Measurements from ENCODE around the gene CBFA2T3. TPM values are rescaled to one million over a fixed set of nuclear protein-coding genes. Genes with fewer than 3 reads are reported as not detected.

The CBFA2T3 gene
- total and polyA plus RNA-seq, 2 donors (not counting 1 experiment from before 2014, with no cell fraction given): 40.8 to 58.3 TPM

DNA sequence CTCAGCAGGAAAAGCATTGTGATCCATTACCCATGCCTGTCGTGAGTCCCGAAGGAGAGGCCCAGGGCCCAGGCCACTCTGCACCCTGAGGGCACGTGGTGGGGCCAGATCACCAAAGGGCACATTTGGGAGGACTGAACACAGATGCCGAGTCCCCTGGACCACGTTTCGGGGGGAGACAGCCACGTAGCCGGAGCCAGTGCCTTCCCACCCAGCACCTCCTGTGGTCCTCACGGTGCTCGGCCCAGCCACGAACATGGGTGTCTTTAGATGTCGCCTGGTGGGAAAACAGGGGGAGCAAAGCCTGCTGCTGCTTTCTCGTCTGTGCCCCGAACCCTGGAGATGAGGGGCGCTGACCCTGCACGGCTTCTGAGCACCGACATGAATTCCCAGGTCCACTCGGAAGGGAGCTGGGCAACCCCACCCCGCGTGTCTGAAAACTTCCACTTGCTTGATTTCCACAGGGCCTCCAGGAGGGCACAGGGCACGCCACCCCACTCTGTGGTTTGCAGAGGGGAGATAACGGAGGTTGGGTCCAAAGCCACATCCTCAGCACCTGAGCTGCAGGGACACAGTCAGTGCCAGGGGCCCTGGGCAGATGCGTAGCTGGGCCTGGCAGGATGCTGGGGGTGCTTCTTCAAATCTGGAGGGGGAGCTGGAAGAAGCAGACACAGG is 14.4 kb downstream of the CBFA2T3 start:
- Histone ChIP-seq H3K36me3 (replicated peaks in 1 of 2; ENCODE audit: control extremely low read depth in 1 of 2, control insufficient read depth in 1 of 2, extremely low read depth in 1 of 2, insufficient read depth in 2 of 2, low read length in 1 of 2) (peaks cover 0 to 12% of the 10 kb centered on the region in 2 experiments), H4K20me1 (ENCODE audit: control insufficient read depth, insufficient read depth, low read length, poor library complexity, severe bottlenecking) (peaks cover 50% of the 10 kb centered on the region), H3K79me2 (ENCODE audit: control insufficient read depth, insufficient read depth, low read length) (peaks cover 89% of the 10 kb centered on the region), H2AFZ (ENCODE audit: insufficient read depth, low read depth, low read length, poor library complexity, severe bottlenecking) (no peak overlapping the region), H3K4me3 (ENCODE audit: control extremely low read depth in 1 of 5, extremely low read depth in 1 of 5, insufficient read depth in 1 of 5, low read depth in 2 of 5, low read length in 4 of 5) (no peak overlapping the region), H3K9me3 (ENCODE audit: control extremely low read depth in 1 of 3, control insufficient read depth in 2 of 3, insufficient read depth in 1 of 3, low read length in 2 of 3) (peaks cover 0 to 12% (median 0%) of the 10 kb centered on the region in 3 donors), H3K4me1 (ENCODE audit: control insufficient read depth in 2 of 2, insufficient read depth in 2 of 2, low read length in 2 of 2) (peaks cover 42 to 46% of the 10 kb centered on the region in 2 donors), H3K9ac (ENCODE audit: low read length) (no peak overlapping the region), H3K27ac (ENCODE audit: low read length in 2 of 2) (no peak overlapping the region), H3K4me2 (replicated peaks; ENCODE audit: low read depth, low read length, poor library complexity, severe bottlenecking) (no peak overlapping the region), H3K27me3 (replicated peaks in 1 of 4; ENCODE audit: control extremely low read depth in 1 of 4, control insufficient read depth in 3 of 4, insufficient read depth in 4 of 4, low read length in 3 of 4) (no peaks in the 10 kb centered on the region)
- DNase-seq: no peak
- WGBS (ENCODE audit: insufficient coverage): 78% methylated on average over 23 of the region's 23 CpGs
- POLR2A ChIA-PET: no interaction called here
- no peak overlapping the region for H3K27ac Mint-ChIP-seq
- CTCF ChIA-PET: no interaction called here
- no peaks in the 10 kb centered on the region for H3K27me3 Mint-ChIP-seq
- H3K4me1 Mint-ChIP-seq: peaks cover 59% of the 10 kb centered on the region
- H3K9me3 Mint-ChIP-seq (ENCODE audit: insufficient read depth): no peaks in the 10 kb centered on the region
- intact Hi-C loops (cut with micrococcal nuclease): no loop called here
- no peak for ATAC-seq (ENCODE audit: low read depth)
- H3K4me3 Mint-ChIP-seq: no peak overlapping the region
- TF ChIP-seq EZH2 (IDR thresholded peaks at IDR 0.05; ENCODE audit: borderline replicate concordance, insufficient read depth, low read depth, low read length, poor library complexity, severe bottlenecking): no peak
- TF ChIP-seq, protein P1, sequence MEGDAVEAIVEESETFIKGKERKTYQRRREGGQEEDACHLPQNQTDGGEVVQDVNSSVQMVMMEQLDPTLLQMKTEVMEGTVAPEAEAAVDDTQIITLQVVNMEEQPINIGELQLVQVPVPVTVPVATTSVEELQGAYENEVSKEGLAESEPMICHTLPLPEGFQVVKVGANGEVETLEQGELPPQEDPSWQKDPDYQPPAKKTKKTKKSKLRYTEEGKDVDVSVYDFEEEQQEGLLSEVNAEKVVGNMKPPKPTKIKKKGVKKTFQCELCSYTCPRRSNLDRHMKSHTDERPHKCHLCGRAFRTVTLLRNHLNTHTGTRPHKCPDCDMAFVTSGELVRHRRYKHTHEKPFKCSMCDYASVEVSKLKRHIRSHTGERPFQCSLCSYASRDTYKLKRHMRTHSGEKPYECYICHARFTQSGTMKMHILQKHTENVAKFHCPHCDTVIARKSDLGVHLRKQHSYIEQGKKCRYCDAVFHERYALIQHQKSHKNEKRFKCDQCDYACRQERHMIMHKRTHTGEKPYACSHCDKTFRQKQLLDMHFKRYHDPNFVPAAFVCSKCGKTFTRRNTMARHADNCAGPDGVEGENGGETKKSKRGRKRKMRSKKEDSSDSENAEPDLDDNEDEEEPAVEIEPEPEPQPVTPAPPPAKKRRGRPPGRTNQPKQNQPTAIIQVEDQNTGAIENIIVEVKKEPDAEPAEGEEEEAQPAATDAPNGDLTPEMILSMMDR (IDR thresholded peaks at IDR 0.05): no peak

DNA sequence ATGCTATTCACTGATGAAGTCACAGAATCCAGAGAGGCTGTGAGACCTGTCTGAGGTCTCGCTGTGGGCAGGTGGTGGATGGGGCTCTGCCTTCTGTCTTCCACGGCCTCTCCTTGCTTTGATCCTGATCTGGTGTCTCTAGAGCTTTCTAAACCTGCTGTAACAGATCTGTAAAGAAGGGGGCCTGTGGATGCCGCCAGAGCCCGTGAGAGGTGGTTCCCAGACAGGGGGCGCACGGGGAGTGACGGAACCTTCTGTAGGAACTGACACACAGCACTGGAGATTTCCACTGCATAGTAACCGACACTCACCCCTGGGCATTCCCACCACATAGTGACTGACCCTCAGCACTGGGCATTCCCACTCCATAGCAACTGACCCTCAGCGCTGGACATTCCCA is 16.0 kb downstream of the CBFA2T3 start:
- Mint-ChIP-seq H3K4me3 (no peak overlapping the region), H3K4me1 (peaks cover 52% of the 10 kb centered on the region), H3K27ac (no peak overlapping the region), H3K27me3 (no peaks in the 10 kb centered on the region), H3K9me3 (ENCODE audit: insufficient read depth) (no peaks in the 10 kb centered on the region)
- Histone ChIP-seq H3K27ac (ENCODE audit: low read length in 2 of 2) (no peak overlapping the region), H3K4me3 (ENCODE audit: control extremely low read depth in 1 of 5, extremely low read depth in 1 of 5, insufficient read depth in 1 of 5, low read depth in 2 of 5, low read length in 4 of 5) (no peak overlapping the region), H4K20me1 (ENCODE audit: control insufficient read depth, insufficient read depth, low read length, poor library complexity, severe bottlenecking) (peaks cover 66% of the 10 kb centered on the region), H3K9me3 (ENCODE audit: control extremely low read depth in 1 of 3, control insufficient read depth in 2 of 3, insufficient read depth in 1 of 3, low read length in 2 of 3) (peaks cover 0 to 9% (median 0%) of the 10 kb centered on the region in 3 donors), H3K9ac (ENCODE audit: low read length) (no peak overlapping the region), H3K36me3 (replicated peaks in 1 of 2; ENCODE audit: control extremely low read depth in 1 of 2, control insufficient read depth in 1 of 2, extremely low read depth in 1 of 2, insufficient read depth in 2 of 2, low read length in 1 of 2) (peaks cover 0 to 14% of the 10 kb centered on the region in 2 experiments), H3K27me3 (replicated peaks in 1 of 4; ENCODE audit: control extremely low read depth in 1 of 4, control insufficient read depth in 3 of 4, insufficient read depth in 4 of 4, low read length in 3 of 4) (no peaks in the 10 kb centered on the region), H3K4me2 (replicated peaks; ENCODE audit: low read depth, low read length, poor library complexity, severe bottlenecking) (no peak overlapping the region), H3K79me2 (ENCODE audit: control insufficient read depth, insufficient read depth, low read length) (peaks cover 91% of the 10 kb centered on the region), H2AFZ (ENCODE audit: insufficient read depth, low read depth, low read length, poor library complexity, severe bottlenecking) (no peak overlapping the region), H3K4me1 (ENCODE audit: control insufficient read depth in 2 of 2, insufficient read depth in 2 of 2, low read length in 2 of 2) (peaks cover 33 to 44% of the 10 kb centered on the region in 2 donors)
- TF ChIP-seq EZH2 (IDR thresholded peaks at IDR 0.05; ENCODE audit: borderline replicate concordance, insufficient read depth, low read depth, low read length, poor library complexity, severe bottlenecking): no peak
- TF ChIP-seq, protein P1 (IDR thresholded peaks at IDR 0.05): no peak
- 96% methylated on average over 9 of the region's 9 CpGs for WGBS (ENCODE audit: insufficient coverage)
- ChIA-PET CTCF (no interaction called here), POLR2A (no interaction called here)
- no peak for DNase-seq
- intact Hi-C loops (cut with micrococcal nuclease): no loop called here
- no peak for ATAC-seq (ENCODE audit: low read depth)

Measured in B cell (primary cell).